HepG2 (cell line): ENCODE results near the gene PCDHGA5. TPM values are rescaled to one million over a fixed set of nuclear protein-coding genes. Genes with fewer than 3 reads are reported as not detected.

ENCODE experiments used
- ADNP ChIP-seq: sonication (generic); formaldehyde crosslinking; IDR thresholded peaks from 2 replicates; pipeline ENCODE4 v1.4.0; 2020; ENCODE audit warnings: missing genetic modification reagents
- ATF7 ChIP-seq, 2 experiments: fragments of 450-650 bp in 1 of 2; sonication (generic) in 1 of 2; formaldehyde crosslinking in 1 of 2; IDR thresholded peaks; 2 replicates each; pipeline versions ENCODE4 v1.4.0 to v1.6.1; 2016 to 2020; ENCODE audit warnings: antibody characterized with exemption in 1 of 2, mild to moderate bottlenecking in 1 of 2, missing genetic modification reagents in 1 of 2
- BHLHE40 ChIP-seq: IDR thresholded peaks from 2 replicates; pipeline ENCODE4 v1.6.1; 2011; ENCODE audit warnings: low read length, improper control_type of control experiment
- CCAR2 ChIP-seq: fragments of 200-400 bp; formaldehyde crosslinking; optimal IDR thresholded peaks from 2 replicates; pipeline ENCODE3; 2018; ENCODE audit warnings: low read depth, mild to moderate bottlenecking, low read length, moderate library complexity
- ELF4 ChIP-seq: sonication (generic); formaldehyde crosslinking; IDR thresholded peaks from 2 replicates; pipeline ENCODE4 v1.5.0; 2020; ENCODE audit warnings: missing genetic modification reagents, mild to moderate bottlenecking, moderate library complexity, borderline replicate concordance
- FOXJ3 ChIP-seq: sonication (generic); formaldehyde crosslinking; IDR thresholded peaks from 2 replicates; pipeline ENCODE4 v1.4.0; 2020; ENCODE audit warnings: missing genetic modification reagents, mild to moderate bottlenecking, borderline replicate concordance
- FOXK1 ChIP-seq: sonication (generic); formaldehyde crosslinking; IDR thresholded peaks from 2 replicates; pipeline ENCODE4 v1.4.0; 2020; ENCODE audit warnings: low read depth, missing genetic modification reagents, borderline replicate concordance
- HCFC1 ChIP-seq: fragments of 150-350 bp; IDR thresholded peaks from 2 replicates; pipeline ENCODE4 v1.6.1; 2014; ENCODE audit warnings: low read depth, low read length
- HMGXB4 ChIP-seq, 2 experiments: sonication (generic) in 1 of 2; formaldehyde crosslinking in 1 of 2; IDR thresholded peaks; 2 replicates each; pipeline versions ENCODE4 v1.4.0 to v1.6.1; 2018 to 2020; ENCODE audit warnings: missing genetic modification reagents in 2 of 2, borderline replicate concordance in 1 of 2, low read depth in 1 of 2, mild to moderate bottlenecking in 1 of 2, missing biosample characterization in 1 of 2
- KAT8 ChIP-seq: IDR thresholded peaks from 2 replicates; pipeline ENCODE4 v1.6.1; 2016; ENCODE audit warnings: missing genetic modification reagents, missing compliant biosample characterization
- MEIS2 ChIP-seq: sonication (generic); formaldehyde crosslinking; IDR thresholded peaks from 2 replicates; pipeline ENCODE4 v1.9.0; 2021; ENCODE audit warnings: mild to moderate bottlenecking, missing genetic modification reagents
- MLLT10 ChIP-seq: sonication (generic); formaldehyde crosslinking; IDR thresholded peaks from 2 replicates; pipeline ENCODE4 v1.4.0; 2020; ENCODE audit warnings: missing genetic modification reagents
- NFKB2 ChIP-seq: sonication (generic); formaldehyde crosslinking; IDR thresholded peaks from 2 replicates; pipeline ENCODE4 v1.4.0; 2020; ENCODE audit warnings: missing genetic modification reagents, borderline replicate concordance
- NR2C2 ChIP-seq: sonication (generic); formaldehyde crosslinking; IDR thresholded peaks from 2 replicates; pipeline ENCODE4 v1.4.0; 2020; ENCODE audit warnings: missing genetic modification reagents, mild to moderate bottlenecking, moderate library complexity, borderline replicate concordance
- NR2F6 ChIP-seq, 2 experiments: IDR thresholded peaks; 2 replicates each; pipeline ENCODE4 v1.6.1; 2016; ENCODE audit warnings: antibody characterized with exemption in 1 of 2, mild to moderate bottlenecking in 1 of 2
- PHF20 ChIP-seq: sonication (generic); formaldehyde crosslinking; IDR thresholded peaks from 2 replicates; pipeline ENCODE4 v1.5.0; 2020; ENCODE audit warnings: mild to moderate bottlenecking, missing genetic modification reagents
- PHF5A ChIP-seq: IDR thresholded peaks from one replicate; pipeline ENCODE4 v1.6.1; 2018; ENCODE audit warnings: low read depth, missing genetic modification reagents; ENCODE audit not compliant: unreplicated experiment
- ZFP36L1 ChIP-seq: sonication (generic); formaldehyde crosslinking; IDR thresholded peaks from 2 replicates; pipeline ENCODE4 v1.8.0; 2022; ENCODE audit warnings: mild to moderate bottlenecking, missing genetic modification reagents, moderate library complexity
- ZFP37 ChIP-seq: sonication (generic); formaldehyde crosslinking; IDR thresholded peaks from 2 replicates; pipeline ENCODE4 v1.4.0; 2020; ENCODE audit warnings: missing genetic modification reagents, borderline replicate concordance
- ZFP90 ChIP-seq: sonication (generic); formaldehyde crosslinking; IDR thresholded peaks from 2 replicates; pipeline ENCODE4 v1.8.0; 2022; ENCODE audit warnings: missing genetic modification reagents, mild to moderate bottlenecking, inconsistent platforms, borderline replicate concordance
- ZKSCAN5 ChIP-seq: sonication (generic); formaldehyde crosslinking; IDR thresholded peaks from 2 replicates; pipeline ENCODE4 v1.5.1; 2020; ENCODE audit warnings: mild to moderate bottlenecking, missing genetic modification reagents
- ZNF101 ChIP-seq: sonication (generic); formaldehyde crosslinking; IDR thresholded peaks from 2 replicates; pipeline ENCODE4 v1.4.0; 2020; ENCODE audit warnings: mild to moderate bottlenecking, low read depth, missing genetic modification reagents, borderline replicate concordance
- ZNF253 ChIP-seq: sonication (generic); formaldehyde crosslinking; IDR thresholded peaks from 2 replicates; pipeline ENCODE4 v1.8.0; 2022; ENCODE audit warnings: mild to moderate bottlenecking, missing genetic modification reagents, borderline replicate concordance
- ZNF350 ChIP-seq: sonication (generic); formaldehyde crosslinking; IDR thresholded peaks from 2 replicates; pipeline ENCODE4 v1.4.0; 2020; ENCODE audit warnings: mild to moderate bottlenecking, low read depth, missing genetic modification reagents, borderline replicate concordance
- ZNF441 ChIP-seq: sonication (generic); formaldehyde crosslinking; IDR thresholded peaks from 2 replicates; pipeline ENCODE4 v1.7.0; 2021; ENCODE audit warnings: missing genetic modification reagents, borderline replicate concordance
- ZNF496 ChIP-seq: sonication (generic); formaldehyde crosslinking; IDR thresholded peaks from 2 replicates; pipeline ENCODE4 v1.8.1; 2023; ENCODE audit warnings: mild to moderate bottlenecking, moderate library complexity, missing genetic modification reagents; ENCODE audit not compliant: insufficient replicate concordance
- ZNF724P ChIP-seq: sonication (generic); formaldehyde crosslinking; IDR thresholded peaks from 2 replicates; pipeline ENCODE4 v1.8.0; 2022; ENCODE audit warnings: missing genetic modification reagents, borderline replicate concordance
- ZNF761 ChIP-seq: sonication (generic); formaldehyde crosslinking; conservative IDR thresholded peaks from 2 replicates; pipeline ENCODE4 v1.4.0; 2020; ENCODE audit warnings: mild to moderate bottlenecking, missing genetic modification reagents
- polyA plus RNA-seq, 8 experiments: library from polyadenylated mRNA; depleted of rRNA in 3 of 8; stranded (reverse) in 7 of 8; unstranded in 1 of 8; fragments of >200 nt; fragmentation: Illumina TruSeq in 4 of 8; extraction: Trizol in 4 of 8; gene quantifications; 2 replicates each; pipeline versions ENCODE4 v1.2.1 to v1.2.3, GENCODE V29; 2011 to 2016; ENCODE audit warnings: low read depth in 4 of 8, missing spikeins in 1 of 8, mixed read lengths in 1 of 8; ENCODE audit not compliant: insufficient read depth in 1 of 8
- total RNA-seq, 5 experiments: library from RNA; depleted of rRNA; stranded (reverse); fragments of >200 nt; fragmentation: Illumina TruSeq; extraction: Trizol; gene quantifications; 2 replicates each; pipeline ENCODE4 v1.2.3, GENCODE V29; 2016; ENCODE audit warnings: low read depth in 1 of 5

PCDHGA5 gene
- total and polyA plus RNA-seq, 2 of the 13 experiments (the other 11 are each of a cell fraction or from before 2014, with no cell fraction given): 0.27 to 0.32 TPM

- TF ChIP-seq FOXK1: peak; percentile 46; the same call in 1 of the 2 replicates
- TF ChIP-seq KAT8: peak; percentile 94
- TF ChIP-seq ZNF253 (CRISPR knock-in tag): no peak
- TF ChIP-seq ZFP37 (CRISPR knock-in tag): 0 out of 2 replicates have a peak, but pooled peaks have one; percentile 73
- TF ChIP-seq HMGXB4 (CRISPR knock-in tag; IDR thresholded peaks at IDR 0.05; ENCODE audit: borderline replicate concordance in 1 of 2, low read depth in 1 of 2): peak; percentile 78 to 93
- TF ChIP-seq CCAR2: no peak
- TF ChIP-seq ZKSCAN5 (CRISPR knock-in tag): no peak; the same call in 1 of the 2 replicates
- 0 out of 2 replicates have a peak, but pooled peaks have one; percentile 46 for TF ChIP-seq ZNF761 (CRISPR knock-in tag)
- TF ChIP-seq NR2F6 (IDR thresholded peaks at IDR 0.05): no peak
- TF ChIP-seq NR2F6 (CRISPR knock-in tag; IDR thresholded peaks at IDR 0.05): 0 out of 2 replicates have a peak, but pooled peaks have one; percentile 9
- TF ChIP-seq NR2C2 (CRISPR knock-in tag): peak; percentile 76; the same call in 1 of the 2 replicates
- no peak; the same call in 1 of the 2 replicates for TF ChIP-seq ZFP90
- TF ChIP-seq NFKB2 (CRISPR knock-in tag): peak; percentile 93; the same call in 1 of the 2 replicates
- no peak for TF ChIP-seq MLLT10 (CRISPR knock-in tag)
- peak; percentile 78 for TF ChIP-seq PHF20 (CRISPR knock-in tag)
- peak; percentile 59; the same call in 1 of the 2 replicates for TF ChIP-seq ZNF724P (CRISPR knock-in tag)
- peak; percentile 76 for TF ChIP-seq ZFP36L1 (CRISPR knock-in tag)
- no peak for TF ChIP-seq ATF7 (IDR thresholded peaks at IDR 0.05)
- no peak for TF ChIP-seq ATF7 (CRISPR knock-in tag; IDR thresholded peaks at IDR 0.05)
- TF ChIP-seq ADNP (CRISPR knock-in tag): no peak
- peak; percentile 77; the same call in 1 of the 2 replicates for TF ChIP-seq ELF4 (CRISPR knock-in tag)
- TF ChIP-seq ZNF101 (CRISPR knock-in tag): no peak
- TF ChIP-seq MEIS2 (CRISPR knock-in tag): peak; percentile 81
- peak; percentile 43; the same call in 1 of the 2 replicates for TF ChIP-seq ZNF441
- TF ChIP-seq FOXJ3: peak; percentile 37; the same call in 1 of the 2 replicates
- TF ChIP-seq ZNF496 (CRISPR knock-in tag): no peak
- TF ChIP-seq HCFC1: no peak; the same call in 1 of the 2 replicates
- peak; percentile 95 for TF ChIP-seq ZNF350 (CRISPR knock-in tag)
- no peak for TF ChIP-seq BHLHE40
- no peak for TF ChIP-seq PHF5A
Measured at GRCh38 chr5:141320225-141321169, 43.5 kb upstream of the PCDHGA5 start, which contains the start of gene TAF7 (continued).
